GM19035 (cell line): ENCODE results near the gene HP.
"Not testable (repeated sequence)": the region's sequence is repeated elsewhere in the genome, so short reads cannot be mapped to it uniquely, and the experiment has no call there.

Experiments
- ATAC-seq: cut with Tn5 transposase; IDR thresholded peaks from one replicate; pipeline ENCODE4 v1.9.1; 2021; ENCODE audit not compliant: unreplicated experiment

The HP gene

DNA sequence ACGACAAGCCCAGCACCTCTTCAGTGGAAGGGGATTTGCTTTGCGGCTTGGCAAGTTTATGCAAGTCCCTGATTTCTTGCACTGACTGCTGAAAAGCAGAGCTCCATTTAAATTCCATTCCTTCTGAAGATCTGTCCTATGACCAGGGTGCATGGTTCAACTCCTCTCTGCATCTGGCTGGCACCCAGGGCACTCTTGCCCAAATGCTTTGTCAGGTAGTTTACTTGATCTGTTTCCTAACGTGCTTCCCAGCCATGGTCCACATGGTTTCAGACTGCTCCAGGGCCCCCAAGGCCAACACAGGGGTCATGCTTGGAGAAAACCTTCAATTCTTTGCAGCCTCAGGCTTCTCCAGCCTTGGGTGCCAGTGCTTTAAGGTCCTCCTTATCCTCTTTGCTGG, 11.2 kb upstream of the HP start:
- no peak for ATAC-seq

DNA sequence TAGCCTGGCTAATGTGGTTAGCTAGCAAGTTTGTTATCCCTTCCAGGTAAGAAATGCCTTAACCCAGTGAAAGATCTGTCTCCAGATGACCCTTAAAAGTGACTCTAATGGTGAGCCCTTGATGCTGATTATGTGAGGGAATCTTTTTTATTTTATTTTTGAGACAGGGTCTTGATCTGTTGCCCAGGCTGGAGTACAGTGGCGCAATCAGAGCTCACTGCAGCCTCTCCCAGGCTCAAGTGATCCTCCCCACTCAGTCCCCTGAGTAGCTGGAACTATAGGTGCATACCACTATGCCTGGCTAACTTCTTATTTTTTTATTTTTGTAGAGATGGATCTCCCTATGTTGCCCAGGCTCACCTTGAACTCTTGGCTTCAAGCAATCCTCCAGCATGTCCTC, 10.8 kb upstream of the HP start:
- no peak for ATAC-seq

DNA sequence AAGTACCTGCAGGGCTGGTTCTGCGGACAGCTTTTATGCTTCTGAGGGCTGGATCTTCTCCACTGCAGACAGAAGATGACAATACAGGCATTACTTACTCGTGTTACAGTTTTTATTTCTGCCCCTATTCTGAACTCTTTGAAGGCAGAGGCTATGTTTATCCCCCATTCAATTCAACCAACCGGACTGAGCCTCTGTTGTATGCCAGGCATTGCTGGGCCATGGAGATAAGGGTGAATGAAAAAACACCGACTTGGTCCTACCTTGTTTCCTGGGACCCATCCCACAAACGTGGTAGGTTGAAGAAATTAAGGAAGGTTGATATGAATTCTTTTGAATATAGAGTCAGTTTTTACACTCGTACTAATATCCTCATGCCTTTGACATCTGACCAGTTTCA, 10.0 kb upstream of the HP start:
- ATAC-seq, result no peak

DNA sequence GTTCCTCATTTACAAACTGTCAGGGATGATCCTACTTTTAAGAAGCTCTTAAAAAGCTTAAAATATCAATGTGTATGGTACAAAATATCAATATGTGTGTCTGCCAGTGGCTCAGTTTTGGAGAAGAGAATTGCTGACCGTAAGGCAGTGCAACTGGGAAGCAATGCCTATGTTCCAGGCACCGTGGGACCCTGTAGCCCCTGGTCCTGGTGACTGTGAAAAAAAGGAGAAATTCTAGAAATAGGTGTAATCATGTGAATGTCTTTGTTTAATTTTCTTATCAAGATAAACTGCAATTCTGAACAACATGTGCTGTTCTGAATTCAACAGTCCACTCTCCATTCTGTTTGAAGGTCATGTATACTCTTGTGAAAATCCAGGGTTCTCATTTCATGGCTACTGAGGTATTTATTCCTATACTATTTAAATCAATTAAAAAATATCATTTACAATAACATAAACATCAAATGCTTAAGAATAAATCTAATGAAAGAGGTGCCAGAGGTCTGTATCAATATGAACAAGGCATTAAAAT, 9.4 kb upstream of the HP start:
- ATAC-seq, result no peak

GRCh38 chr16:72049110-72049509, 5.2 kb upstream of the HP start:
- ATAC-seq, result no peak

DNA sequence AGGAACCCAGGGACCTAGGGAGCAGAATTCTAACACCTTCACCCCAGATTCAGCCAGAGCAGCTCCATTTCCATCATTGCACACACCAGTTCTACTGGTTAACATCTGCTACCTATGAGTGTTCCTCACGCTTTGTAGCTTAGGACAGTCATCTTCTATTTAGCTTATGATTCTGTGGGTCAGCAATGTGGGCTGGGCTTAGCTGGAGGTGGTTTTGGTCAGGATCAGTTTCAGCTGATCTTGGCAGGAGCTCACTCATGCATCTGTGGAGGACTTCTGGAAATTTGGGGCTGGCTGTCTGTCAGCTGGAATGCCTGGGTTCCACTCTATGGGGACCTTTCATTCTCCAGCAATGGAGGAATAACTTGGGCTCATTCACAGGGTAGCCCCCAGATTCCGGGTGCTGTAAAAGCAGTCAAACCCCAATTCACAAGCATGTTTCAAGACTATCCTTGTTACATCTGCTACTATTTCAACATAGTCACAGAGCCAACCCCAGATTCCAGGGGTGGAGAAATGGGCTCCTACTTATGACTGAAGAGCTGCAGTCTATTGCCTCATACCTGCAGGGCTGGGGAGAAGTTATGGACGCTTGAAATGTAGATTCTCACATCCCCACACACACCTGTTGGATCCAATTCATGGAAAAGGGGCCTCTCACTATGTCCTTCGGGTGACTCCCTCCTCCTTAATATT, 3.4 kb upstream of the HP start:
- no peak for ATAC-seq

DNA sequence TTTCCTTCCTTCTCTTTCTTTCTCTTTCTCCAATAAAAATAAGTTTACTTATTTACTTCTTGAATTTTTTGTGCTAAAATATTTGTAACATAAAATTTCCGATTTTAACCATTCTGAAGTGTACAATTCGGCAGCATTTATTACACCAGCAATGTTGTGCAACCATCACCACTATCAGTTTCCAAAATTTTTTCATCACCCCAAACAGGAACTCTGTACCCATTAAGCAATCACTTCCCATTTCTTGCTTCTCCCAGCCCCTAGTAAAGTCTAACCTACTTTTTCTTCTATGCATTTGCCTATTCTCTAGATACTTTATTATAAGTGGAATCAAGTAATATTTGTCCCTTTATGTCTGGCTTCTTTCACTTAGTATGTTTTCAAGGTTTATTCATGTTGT, 2.5 kb upstream of the HP start:
- no peak for ATAC-seq

GRCh38 chr16:72055911-72056310, 1.6 kb downstream of the HP start:
- ATAC-seq, result no peak

DNA sequence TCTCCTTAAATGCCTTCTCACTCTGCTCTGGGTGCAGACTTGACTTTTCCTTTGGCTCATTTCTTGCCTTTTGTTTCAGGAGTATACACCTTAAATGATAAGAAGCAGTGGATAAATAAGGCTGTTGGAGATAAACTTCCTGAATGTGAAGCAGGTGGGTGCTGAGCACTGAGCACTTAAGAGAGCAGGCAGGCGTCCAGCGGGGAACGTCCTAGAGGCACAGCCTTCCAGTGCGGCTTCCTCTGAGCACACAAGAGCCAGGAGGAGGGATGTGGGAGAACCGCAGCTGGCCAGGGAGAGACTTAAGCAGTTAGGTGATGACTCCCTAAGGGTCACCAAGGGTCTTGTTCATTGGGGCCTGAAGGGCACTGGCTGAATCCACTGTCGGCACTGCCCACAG, 3.0 kb downstream of the HP start:
- ATAC-seq, result not testable (repeated sequence)

- ATAC-seq, result not testable (repeated sequence)
These were observed 4.8 kb downstream of the HP start for GRCh38 chr16:72059060-72059459.

DNA sequence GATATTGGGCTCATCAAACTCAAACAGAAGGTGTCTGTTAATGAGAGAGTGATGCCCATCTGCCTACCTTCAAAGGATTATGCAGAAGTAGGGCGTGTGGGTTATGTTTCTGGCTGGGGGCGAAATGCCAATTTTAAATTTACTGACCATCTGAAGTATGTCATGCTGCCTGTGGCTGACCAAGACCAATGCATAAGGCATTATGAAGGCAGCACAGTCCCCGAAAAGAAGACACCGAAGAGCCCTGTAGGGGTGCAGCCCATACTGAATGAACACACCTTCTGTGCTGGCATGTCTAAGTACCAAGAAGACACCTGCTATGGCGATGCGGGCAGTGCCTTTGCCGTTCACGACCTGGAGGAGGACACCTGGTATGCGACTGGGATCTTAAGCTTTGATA, 6.1 kb downstream of the HP start:
- no peak for ATAC-seq

DNA sequence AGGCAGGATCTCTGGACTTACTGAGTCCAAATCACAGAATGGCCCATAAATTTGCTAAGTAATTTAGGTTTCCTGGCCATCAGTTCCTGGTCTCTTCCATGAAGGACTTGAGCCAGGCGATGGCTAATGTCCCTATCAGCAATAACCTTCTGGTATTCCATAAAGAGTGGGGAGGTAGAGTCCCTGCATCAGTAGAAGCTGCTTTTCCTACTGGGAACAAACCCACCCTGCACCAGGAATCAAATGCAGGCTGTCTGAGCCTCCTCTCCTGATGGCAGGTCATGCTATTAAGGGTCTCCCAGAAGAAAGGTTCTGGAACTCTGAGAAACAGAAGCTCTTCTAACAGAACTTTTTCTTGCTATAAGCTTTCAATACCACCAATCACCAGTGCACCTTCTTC, 7.3 kb downstream of the HP start:
- no peak for ATAC-seq

- ATAC-seq, result no peak
These were observed 10.1 kb downstream of the HP start for GRCh38 chr16:72064361-72064894.

DNA sequence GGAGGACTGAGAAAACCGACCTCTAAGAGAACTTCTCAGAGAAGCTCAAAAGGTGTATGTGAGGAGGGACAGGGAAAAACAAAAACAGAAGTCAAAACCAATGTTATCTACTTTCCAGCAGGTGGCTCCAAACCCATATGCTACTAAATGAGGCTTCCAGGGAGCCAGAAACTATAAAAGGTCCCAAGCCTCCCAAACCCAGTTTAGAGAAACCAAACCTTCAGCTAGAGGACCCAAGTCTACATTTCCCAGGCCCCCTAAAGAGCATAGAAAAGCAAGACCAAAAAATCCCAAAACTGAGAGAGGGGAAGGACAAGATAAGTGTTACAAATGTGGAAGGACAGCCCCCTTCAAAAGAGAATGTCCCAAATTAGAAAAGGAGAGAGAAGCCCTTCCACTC, 12.4 kb downstream of the HP start:
- ATAC-seq, result no peak

- no peak for ATAC-seq
These were observed 14.6 kb downstream of the HP start for GRCh38 chr16:72068930-72069329.

DNA sequence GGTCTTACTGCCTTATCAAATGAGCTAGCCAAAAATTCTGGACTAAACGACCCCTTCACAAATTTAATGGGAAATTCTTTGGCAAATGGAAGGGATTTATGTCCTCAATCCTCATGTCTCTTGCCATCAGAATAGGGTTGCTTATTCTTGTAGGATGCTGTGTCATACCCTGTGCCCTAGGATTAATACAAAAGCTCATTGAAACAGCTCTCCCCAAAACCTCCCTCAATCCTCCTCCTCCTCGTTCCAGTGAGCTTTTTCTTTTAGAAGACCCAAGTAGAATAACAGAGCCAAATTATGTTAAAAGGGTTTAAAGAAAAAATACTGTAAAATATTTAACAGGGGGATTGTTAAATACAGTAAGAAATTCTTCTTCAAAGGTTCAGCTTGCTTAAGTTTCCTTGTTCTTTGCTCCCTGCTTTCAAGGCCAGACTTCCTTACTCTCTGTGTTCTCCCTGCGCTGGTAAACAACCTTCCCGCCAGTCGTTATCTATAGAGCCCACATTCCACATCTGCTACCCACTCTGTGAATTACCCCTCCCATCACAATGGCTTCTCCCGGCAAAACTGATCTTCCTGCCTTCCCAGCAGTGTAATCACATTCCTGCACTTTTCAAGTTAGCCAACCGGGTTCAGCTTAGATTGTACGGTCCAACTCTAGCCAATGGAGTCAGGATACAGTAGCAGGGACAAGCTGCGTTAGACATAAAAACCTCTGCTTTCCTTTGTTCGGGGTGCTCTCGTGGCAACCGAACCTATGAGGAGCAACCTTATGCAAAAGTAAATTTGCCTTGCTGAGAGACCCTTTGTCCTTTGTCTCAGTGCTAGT, 18.4 kb downstream of the HP start:
- ATAC-seq, result no peak

GRCh38 chr16:72073560-72074230, 19.4 kb downstream of the HP start:
- ATAC-seq, result no peak

- ATAC-seq, result not testable (repeated sequence)
These were observed 20.8 kb downstream of the HP start for GRCh38 chr16:72075067-72075466.

GRCh38 chr16:72076991-72077706, 22.8 kb downstream of the HP start:
- not testable (repeated sequence) for ATAC-seq

GRCh38 chr16:72083778-72084404, 29.6 kb downstream of the HP start:
- no peak for ATAC-seq
